Measurements from ENCODE around the gene C3orf22. TPM values are rescaled to one million over a fixed set of nuclear protein-coding genes. Genes with fewer than 3 reads are reported as not detected.

C3orf22 gene
- total RNA-seq, 2 donors from 2014 or later = not detected

DNA sequence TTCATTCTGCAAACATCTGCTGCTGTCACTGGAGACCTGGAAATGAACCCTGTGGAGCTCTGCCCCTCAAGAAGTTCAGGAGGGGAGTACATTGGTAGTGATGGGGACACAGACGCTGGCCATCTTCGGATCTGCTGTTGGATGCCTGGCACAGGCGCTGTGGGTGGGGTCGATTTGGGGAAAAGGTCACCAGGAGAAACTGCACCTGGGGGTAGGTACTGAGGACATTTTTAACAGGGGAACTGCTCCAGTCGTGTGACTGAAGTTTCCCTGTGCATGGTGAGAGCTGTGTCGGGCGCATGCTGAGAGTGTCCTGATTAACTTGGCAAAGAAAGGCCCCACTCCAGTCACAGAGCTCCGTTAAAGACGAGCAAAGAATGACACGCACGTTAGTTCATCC, 44.6 kb downstream of the C3orf22 start:
- 84 to 88% methylated on average over 6 to 11 of the region's 11 CpGs for WGBS, 2 experiments (ENCODE audit: insufficient coverage in 1 of 2, insufficient read length in 1 of 2)
- peaks cover 7% of the 10 kb centered on the region for H3K4me1 Mint-ChIP-seq

DNA sequence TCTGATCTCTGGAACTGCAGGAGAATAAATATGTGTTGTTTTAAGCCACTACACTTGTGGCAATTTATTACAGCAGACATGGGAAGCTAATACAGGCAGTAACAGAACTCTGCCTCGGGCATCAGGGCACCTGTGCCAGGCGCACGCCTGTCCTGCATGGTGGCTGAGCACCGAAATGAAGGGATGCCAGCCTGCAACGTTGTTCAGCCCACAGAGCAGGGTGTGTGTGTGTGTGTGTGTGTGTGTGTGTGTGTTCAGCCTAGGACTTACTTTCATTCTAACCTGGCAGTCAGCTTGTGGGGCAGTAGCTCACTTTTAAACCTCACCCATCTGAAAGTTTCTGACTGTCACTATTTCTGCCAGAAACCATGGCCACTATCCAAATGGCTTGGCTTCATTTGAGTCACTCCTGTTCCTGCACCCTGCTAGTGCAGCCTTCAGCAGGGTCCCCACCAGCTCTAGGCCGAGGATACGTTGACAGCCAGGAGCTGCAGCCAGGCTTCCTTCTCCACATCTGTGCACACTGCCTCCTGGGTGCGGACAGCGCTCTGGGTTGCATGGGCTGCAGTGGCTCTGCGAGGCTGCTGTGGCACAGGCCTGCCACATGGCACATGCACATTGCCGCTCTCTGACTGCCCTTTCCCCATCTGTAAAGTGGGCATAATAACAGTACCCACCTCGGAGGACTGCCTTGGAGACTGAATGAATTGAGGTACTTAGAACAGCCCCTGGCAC, 45.6 kb downstream of the C3orf22 start:
- DNase-seq = no peak
- H3K27ac Mint-ChIP-seq = no peak overlapping the region
- no peaks in the 10 kb centered on the region for H3K9me3 Mint-ChIP-seq
- Histone ChIP-seq H3K9me3 (ENCODE audit: control insufficient read depth, low read length) (no peaks in the 10 kb centered on the region), H3K36me3 (ENCODE audit: control insufficient read depth, insufficient read depth, low read length) (no peaks in the 10 kb centered on the region), H3K4me1 (ENCODE audit: control insufficient read depth, insufficient read depth, low read length) (peaks cover under 1% of the 10 kb centered on the region), H3K27ac (ENCODE audit: low read depth, low read length) (no peak overlapping the region), H3K4me3 (ENCODE audit: low read length) (no peak overlapping the region), H3K9ac (ENCODE audit: extremely low read depth, low read length, poor library complexity, severe bottlenecking) (no peak overlapping the region), H3K27me3 (ENCODE audit: control insufficient read depth, insufficient read depth, low read length, poor library complexity, severe bottlenecking) (no peaks in the 10 kb centered on the region)
- WGBS, 2 experiments (ENCODE audit: insufficient coverage in 1 of 2, insufficient read length in 1 of 2) = 88 to 89% methylated on average over 9 to 12 of the region's 12 CpGs
- no peaks in the 10 kb centered on the region for H3K4me1 Mint-ChIP-seq
- TF ChIP-seq, protein P1, sequence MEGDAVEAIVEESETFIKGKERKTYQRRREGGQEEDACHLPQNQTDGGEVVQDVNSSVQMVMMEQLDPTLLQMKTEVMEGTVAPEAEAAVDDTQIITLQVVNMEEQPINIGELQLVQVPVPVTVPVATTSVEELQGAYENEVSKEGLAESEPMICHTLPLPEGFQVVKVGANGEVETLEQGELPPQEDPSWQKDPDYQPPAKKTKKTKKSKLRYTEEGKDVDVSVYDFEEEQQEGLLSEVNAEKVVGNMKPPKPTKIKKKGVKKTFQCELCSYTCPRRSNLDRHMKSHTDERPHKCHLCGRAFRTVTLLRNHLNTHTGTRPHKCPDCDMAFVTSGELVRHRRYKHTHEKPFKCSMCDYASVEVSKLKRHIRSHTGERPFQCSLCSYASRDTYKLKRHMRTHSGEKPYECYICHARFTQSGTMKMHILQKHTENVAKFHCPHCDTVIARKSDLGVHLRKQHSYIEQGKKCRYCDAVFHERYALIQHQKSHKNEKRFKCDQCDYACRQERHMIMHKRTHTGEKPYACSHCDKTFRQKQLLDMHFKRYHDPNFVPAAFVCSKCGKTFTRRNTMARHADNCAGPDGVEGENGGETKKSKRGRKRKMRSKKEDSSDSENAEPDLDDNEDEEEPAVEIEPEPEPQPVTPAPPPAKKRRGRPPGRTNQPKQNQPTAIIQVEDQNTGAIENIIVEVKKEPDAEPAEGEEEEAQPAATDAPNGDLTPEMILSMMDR (conservative IDR thresholded peaks at IDR 0.05) = no peak
- H3K36me3 Mint-ChIP-seq (ENCODE audit: low read depth) = no peaks in the 10 kb centered on the region
- no peaks in the 10 kb centered on the region for H3K27me3 Mint-ChIP-seq (ENCODE audit: insufficient read depth)
- H3K4me3 Mint-ChIP-seq = no peak overlapping the region

More for the DNA sequence above, 44.6 kb downstream of the C3orf22 start:
- Mint-ChIP-seq H3K27me3 (ENCODE audit: insufficient read depth) (no peaks in the 10 kb centered on the region), H3K9me3 (no peaks in the 10 kb centered on the region), H3K27ac (no peak overlapping the region), H3K4me3 (no peak overlapping the region), H3K36me3 (ENCODE audit: low read depth) (no peaks in the 10 kb centered on the region)
- no peak for DNase-seq
- Histone ChIP-seq H3K9ac (ENCODE audit: extremely low read depth, low read length, poor library complexity, severe bottlenecking) (no peak overlapping the region), H3K9me3 (ENCODE audit: control insufficient read depth, low read length) (no peaks in the 10 kb centered on the region), H3K27ac (ENCODE audit: low read depth, low read length) (no peak overlapping the region), H3K27me3 (ENCODE audit: control insufficient read depth, insufficient read depth, low read length, poor library complexity, severe bottlenecking) (no peaks in the 10 kb centered on the region), H3K36me3 (ENCODE audit: control insufficient read depth, insufficient read depth, low read length) (no peaks in the 10 kb centered on the region), H3K4me3 (ENCODE audit: low read length) (no peak overlapping the region), H3K4me1 (ENCODE audit: control insufficient read depth, insufficient read depth, low read length) (peaks cover 7% of the 10 kb centered on the region)
- TF ChIP-seq, protein P1 (conservative IDR thresholded peaks at IDR 0.05) = no peak

DNA sequence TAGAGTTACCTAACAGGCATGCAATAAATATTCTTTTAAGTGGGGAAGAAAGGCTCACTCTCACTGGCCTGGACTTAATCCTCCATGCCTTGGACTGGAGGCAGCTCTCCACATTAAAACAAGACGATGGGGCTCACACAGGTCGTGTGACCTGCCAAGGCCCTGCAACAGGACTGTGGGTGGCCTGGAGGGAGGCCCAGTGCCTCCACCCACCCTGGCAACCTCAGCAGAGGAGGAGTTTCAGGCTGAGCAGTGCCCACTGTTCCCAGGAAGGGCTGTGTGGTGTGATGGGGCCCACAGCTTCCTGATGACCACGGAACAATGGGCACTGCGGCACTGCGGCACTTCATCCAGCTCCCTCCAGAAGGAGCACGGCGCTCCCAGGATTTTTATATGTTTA, 46.7 kb downstream of the C3orf22 start:
- Mint-ChIP-seq H3K36me3 (ENCODE audit: low read depth) (no peaks in the 10 kb centered on the region), H3K27ac (no peak overlapping the region), H3K4me1 (no peaks in the 10 kb centered on the region), H3K9me3 (no peaks in the 10 kb centered on the region), H3K27me3 (ENCODE audit: insufficient read depth) (no peaks in the 10 kb centered on the region), H3K4me3 (no peak overlapping the region)
- WGBS, 2 experiments (ENCODE audit: insufficient coverage in 1 of 2, insufficient read length in 1 of 2) = 89 to 92% methylated on average over 5 to 7 of the region's 7 CpGs
- Histone ChIP-seq H3K4me3 (ENCODE audit: low read length) (no peak overlapping the region), H3K27me3 (ENCODE audit: control insufficient read depth, insufficient read depth, low read length, poor library complexity, severe bottlenecking) (no peaks in the 10 kb centered on the region), H3K9ac (ENCODE audit: extremely low read depth, low read length, poor library complexity, severe bottlenecking) (no peak overlapping the region), H3K36me3 (ENCODE audit: control insufficient read depth, insufficient read depth, low read length) (no peaks in the 10 kb centered on the region), H3K27ac (ENCODE audit: low read depth, low read length) (no peak overlapping the region), H3K9me3 (ENCODE audit: control insufficient read depth, low read length) (no peaks in the 10 kb centered on the region), H3K4me1 (ENCODE audit: control insufficient read depth, insufficient read depth, low read length) (no peaks in the 10 kb centered on the region)
- TF ChIP-seq, protein P1 (conservative IDR thresholded peaks at IDR 0.05) = no peak
- no peak for DNase-seq

Data from endodermal cell (in vitro differentiated cells).